Effector CD8-positive, alpha-beta T cell (primary cell): Measurements from ENCODE around the gene BACH2.
"Not testable (repeated sequence)": the region's sequence is repeated elsewhere in the genome, so short reads cannot be mapped to it uniquely, and the experiment has no call there.

Experiments used
- DNase-seq: peaks from one replicate; lab custom pipeline; 2025; lab: John Stamatoyannopoulos, UW

BACH2 gene

DNA sequence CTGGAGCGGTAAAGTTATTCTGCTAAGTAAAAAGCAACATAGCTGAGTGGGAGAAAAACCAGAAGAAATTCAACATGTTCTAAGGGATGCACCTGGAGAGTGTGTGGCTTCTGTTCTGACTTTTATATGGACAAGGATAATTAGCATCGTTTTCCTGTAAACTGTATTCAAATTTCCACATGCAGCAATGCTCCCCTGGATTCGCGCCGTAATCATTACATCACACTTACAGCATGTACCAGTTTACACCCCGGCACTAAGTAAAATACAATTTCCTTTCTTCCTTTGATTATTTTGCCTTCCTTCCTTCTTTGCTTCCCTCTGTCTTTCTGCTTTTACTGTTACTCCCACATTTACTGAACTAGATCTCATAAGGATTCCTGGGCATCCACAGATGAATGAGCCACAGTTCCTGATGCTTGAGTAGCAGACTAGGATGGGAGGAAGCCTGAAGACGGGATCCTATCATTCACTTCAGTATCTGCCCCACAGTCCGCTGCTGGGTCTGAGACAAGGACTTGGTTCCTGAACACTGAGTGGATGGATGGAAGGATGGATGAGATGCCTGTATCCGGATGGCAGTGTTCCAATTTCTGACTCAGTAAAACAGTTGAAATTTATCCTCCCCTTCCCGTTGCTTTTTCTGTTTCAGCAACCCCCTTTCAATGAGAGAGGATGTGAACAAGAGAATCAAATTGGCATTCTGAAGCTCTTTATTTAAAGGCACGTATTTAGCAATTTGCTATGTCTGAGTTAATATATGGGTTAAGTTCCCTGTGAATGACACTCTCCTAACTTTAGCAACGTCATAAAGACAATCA lies 227.7 kb downstream of the BACH2 start:
- no peak for DNase-seq

DNA sequence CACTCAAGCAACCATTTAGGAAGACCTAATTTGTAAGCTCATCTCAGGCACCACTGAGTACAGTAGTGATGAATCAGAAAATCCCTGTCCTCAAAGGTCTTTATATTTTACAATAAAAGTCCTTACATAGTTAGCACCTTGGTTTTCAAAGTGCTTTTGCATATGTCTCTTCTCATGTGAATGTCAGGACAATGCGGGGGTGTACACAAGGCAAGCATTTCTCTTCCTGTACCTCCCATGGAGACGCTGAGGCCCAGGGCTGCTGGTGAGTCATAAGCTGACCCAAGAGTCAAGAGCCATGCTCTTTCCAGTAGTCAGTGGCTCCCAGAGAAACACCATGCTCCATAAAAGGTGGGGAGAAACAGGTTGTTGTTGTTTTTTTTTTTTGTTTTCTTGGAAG lies 228.4 kb downstream of the BACH2 start:
- DNase-seq = no peak

DNA sequence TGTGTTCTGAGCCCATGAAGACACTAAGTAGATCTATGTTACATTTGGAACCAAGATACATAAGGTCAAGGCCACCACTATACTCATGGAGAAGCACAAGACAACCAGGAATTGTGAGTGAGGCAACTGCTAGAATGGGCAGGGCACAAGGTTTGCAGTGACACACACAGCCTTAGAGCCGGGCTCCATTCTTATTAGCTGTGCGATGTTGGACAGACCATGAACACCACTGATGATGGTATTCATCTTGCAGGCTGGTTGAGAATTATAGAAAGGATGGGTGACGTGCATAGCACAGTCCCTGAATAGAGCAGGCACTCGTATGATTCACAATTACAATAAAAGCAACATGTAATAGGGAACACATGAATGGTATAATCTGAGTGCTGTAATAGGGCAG lies 229.9 kb downstream of the BACH2 start:
- no peak for DNase-seq

DNA sequence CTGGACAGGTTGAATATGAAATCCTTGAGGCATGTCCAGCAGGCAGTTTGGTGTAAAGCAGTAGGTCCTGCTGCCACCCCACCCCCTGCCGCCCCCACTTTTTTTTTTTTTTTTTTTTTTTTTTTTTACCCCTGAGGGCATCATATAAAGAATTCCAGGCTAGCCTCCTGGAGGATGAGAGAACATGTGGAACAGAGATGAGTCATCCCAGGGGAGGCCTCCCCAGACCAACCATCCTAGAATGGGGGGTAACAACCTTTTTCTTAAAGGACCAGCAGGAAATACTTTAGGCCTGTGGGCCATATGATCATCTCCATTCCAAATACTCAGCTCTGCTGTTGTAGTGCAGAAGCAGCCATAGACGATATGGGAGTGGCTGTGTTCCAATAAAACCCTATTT lies 231.5 kb downstream of the BACH2 start:
- DNase-seq = no peak

DNA sequence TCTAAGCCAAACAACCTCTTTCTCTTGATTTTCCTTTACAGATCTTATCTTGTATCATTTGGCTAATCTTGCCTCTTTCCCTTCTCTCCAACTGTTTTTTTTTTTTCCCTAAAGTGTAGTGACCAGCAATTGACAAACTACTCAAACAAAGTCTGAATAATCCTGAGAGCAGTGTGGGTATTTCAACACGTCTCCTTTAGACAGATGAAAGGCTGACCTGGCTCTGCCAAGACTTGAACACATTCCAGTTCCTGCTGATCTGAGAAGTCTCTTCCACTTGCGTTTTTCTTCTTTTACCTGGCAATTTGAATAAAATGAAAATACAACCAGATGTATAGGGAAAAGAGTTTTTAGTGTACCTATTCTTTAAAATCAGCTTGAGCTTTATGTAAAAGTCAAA lies 234.0 kb downstream of the BACH2 start:
- no peak for DNase-seq

DNA sequence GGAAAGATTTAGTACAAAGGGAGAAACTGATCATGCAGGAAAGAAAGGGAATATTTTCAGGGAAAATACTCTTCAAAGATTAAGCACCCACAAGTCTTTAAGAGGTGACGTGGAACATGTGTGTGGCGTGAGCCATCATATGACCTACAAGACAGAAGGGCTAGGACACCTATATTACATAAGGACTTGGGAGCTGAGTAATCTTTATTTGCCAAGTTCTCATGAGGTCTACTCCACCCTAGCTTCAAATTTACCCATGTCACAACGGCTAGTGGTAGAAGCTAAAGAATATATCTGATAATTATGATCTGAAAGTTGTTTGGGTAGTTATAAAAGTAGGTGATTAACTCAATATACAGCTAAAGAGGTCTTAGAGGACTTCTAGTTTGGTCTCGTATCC lies 234.6 kb downstream of the BACH2 start:
- no peak for DNase-seq

DNA sequence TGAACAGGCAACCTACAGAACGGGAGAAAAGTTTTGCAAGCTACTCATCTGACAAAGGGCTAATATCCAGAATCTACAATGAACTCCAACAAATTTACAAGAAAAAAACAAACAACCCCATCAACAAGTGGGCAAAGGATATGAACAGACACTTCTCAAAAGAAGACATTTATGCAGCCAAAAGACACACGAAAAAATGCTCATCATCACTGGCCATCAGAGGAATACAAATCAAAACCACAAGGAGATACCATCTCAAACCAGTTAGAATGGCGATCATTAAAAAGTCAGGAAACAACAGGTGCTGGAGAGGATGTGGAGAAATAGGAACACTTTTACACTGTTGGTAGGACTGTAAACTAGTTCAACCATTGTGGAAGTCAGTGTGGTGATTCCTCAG lies 237.5 kb downstream of the BACH2 start:
- not testable (repeated sequence) for DNase-seq

DNA sequence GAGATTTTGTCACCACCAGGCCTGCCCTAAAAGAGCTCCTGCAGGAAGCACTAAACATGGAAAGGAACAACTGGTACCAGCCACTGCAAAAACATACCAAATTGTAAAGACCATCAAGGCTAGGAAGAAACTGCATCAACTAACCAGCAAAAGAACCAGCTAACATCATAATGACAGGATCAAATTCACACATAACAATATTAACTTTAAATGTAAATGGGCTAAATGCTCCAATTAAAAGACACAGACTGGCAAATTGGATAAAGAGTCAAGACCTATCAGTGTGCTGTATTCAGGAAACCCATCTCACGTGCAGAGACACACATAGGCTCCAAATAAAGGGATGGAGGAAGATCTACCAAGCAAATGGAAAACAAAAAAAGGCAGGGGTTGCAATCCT lies 240.7 kb downstream of the BACH2 start:
- not testable (repeated sequence) for DNase-seq

DNA sequence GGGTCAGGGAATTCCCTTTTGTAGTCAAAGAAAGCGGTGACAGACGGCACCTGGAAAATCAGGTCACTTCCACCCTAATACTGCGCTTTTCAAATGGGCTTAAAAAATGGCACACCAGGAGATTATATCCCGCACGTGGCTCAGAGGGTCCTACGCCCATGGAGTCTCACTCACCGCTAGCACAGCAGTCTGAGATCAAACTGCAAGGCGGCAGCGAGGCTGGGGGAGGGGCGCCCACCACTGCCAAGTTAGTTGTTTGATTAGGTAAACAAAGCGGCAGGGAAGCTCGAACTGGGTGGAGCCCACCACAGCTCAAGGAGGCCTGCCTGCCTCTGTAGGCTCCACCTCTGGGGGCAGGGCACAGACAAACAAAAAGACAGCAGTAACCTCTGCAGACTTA lies 242.4 kb downstream of the BACH2 start:
- not testable (repeated sequence) for DNase-seq

DNA sequence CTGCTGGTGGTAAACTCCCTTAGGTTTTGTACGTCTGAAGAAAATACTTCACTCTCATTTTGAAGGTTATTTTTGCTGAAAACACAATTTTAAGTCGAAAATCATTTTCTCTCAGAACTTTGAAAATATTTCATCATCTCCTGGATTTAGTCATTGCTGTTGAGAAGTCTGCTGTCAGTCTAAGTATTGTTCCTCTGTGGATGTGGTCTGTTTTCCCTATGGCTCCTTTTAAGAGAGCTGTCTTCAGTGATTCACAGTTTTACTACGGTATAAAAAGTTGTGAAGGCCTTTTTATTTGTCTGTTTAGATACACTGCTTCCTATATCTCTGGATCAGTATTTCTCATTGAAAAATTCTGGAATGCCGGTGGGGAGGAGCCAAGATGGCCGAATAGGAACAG lies 243.0 kb downstream of the BACH2 start:
- DNase-seq = no peak

DNA sequence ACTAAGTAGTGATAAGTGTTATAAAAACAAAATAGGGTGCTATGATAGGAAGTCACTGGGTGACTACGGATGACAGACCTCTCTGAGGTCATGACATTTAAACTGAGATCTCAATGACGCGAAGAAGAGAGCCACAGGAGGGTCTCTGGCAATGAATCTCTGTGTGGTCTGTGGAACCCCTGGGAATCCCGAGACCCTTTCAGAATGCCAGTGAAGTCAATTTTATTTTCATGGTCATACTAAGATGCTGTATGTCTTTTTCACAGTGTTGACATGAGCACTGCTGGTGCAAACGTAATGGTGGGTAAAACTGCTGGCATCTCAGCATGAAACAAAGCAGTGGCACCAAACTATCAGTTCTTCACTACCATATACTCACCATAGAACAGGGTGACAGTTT lies 247.3 kb downstream of the BACH2 start:
- no peak for DNase-seq

DNA sequence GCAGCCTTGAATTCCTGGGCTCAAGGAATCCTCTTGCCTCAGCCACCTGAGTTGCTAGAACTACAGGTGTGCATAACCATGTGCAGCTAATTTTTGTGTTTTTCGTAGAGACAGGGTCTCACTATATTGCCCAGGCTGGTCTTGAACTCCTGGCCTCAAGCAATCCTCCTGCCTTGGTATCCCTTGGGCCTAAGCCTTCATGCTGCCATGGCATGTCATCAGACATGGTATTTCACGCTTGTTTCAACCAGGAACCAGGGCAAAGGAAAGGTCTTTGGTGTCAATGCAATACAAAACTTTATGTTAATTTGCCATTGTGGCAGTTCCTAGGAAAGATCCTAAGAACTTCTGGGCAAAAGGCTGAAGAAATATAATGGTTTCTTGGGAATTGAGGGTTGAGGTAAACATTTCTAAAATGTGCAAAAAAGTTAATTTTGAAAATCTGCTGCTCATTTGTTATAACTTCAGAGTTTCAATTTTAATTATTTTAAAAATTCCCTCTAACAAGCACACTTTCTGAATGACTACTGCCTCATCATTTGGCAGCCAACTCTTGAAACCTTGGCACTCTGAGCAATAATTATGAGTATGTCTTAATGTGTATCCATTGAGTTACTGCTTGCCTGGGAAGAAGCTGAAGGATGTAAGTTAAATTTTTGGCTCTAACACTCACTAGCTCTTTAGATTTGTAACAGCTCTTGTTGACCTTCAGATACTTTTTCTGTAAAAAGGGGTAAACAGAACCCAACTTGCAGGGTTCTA lies 248.3 kb downstream of the BACH2 start:
- no peak for DNase-seq

DNA sequence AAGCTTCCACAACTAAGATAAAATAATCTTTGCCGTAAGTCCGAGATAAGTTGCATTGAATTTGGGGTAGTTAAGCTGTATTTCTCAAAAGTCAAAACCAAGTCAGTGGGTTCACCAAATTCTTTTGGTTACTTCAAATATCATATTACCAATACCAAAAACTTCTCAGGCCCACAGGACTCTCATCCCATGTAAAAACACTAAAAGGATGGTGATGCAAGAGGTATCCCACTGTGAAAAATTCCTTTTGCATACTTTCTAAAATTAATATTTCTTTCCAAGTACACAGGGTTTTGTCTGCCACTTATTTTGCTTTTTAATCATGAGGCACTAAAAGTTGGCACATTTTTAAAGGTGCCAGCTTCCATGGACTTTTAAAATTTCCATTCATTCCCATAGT lies 251.1 kb downstream of the BACH2 start:
- DNase-seq = no peak

DNA sequence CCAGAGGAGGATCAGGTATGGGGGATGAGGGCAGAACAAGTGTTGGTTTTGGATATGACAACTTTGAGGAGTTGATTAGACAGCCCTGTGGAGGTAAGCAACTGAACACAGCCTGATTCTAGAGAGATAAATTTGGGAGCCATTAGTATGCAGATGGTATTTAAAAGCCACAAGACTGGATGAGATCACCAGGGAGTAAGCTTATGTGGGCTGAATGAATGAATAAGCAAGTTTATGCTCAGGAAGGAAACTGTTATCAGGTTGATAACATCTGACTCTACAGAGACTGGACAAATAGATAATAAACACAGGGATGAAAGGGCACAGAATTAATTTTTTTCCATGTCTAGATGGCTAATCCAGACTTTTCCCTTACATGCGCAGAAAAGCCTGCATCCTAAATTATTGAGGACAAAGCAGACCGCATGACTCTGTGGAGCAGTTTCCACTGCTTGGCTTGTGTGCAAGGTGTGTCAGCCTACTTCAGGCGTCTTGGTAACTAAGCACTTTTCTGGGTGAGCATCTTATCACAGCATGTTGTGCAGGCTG lies 251.7 kb downstream of the BACH2 start:
- DNase-seq = no peak

DNA sequence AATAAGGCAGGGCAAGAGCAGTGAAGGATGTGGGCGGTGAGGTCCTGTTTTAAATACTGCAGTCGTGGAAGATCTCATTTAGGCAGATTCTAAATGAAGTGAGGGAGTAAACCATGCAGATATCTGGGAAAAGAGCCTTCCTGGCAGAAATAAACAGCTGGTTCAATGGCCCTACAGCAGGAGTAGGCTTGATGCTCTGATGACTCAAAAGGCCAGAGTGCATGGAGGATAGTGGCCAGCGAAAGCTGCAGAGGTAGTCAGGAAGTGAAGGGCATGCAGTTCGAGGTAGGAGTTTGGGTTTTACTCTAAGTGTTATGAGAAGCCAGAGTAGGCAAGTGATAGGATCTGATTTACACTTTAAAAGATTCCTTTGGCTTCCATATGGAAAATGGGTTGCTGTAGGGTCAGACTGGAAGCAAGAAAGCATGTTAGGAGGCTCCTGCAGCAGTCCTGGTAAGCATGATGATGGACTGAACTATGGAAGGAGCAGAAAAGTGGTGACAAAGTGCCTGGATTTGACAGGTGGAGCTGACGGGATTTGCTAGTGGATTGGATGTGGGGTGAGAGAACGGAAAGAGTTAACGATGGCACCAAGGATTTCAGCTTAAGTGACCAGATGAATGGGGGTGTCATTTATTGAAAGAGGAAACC lies 252.3 kb downstream of the BACH2 start:
- no peak for DNase-seq

DNA sequence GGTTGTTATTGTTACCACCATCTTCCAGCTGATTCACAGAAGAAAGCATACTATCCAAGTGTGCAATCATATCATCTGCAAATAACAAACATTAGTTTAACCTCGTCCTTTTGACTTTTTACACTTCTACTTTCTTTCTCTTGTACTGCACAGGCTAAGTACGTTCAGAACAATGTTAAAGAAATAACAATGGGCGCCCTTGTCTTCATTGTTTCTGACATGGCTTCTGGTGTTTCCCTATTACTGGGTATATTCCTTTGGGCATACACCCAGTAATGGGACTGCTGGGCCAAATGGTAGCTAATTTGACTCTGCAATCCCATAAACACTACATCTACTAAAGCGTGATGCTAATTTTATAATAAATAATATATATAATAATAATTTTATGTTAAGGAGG lies 255.7 kb downstream of the BACH2 start:
- no peak for DNase-seq

DNA sequence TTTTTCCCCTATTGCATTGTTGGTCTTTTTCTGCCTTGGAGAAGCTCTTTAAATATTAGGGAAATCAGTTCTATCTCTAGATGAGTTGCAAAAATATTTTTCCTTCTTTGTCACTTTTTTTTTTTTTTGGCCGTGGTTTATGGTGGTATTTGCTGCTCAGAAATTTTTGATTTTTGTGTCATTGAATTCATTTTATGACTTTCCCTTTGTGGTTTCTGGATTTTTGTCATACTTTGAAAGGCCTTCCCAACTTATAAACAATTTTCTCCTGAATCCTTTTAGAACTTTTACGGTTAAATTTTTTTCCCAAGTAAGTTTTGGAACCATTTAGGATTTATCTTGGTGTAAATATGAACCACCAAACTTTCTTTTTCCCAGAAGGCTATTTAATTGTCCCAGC lies 256.7 kb downstream of the BACH2 start:
- DNase-seq = no peak

DNA sequence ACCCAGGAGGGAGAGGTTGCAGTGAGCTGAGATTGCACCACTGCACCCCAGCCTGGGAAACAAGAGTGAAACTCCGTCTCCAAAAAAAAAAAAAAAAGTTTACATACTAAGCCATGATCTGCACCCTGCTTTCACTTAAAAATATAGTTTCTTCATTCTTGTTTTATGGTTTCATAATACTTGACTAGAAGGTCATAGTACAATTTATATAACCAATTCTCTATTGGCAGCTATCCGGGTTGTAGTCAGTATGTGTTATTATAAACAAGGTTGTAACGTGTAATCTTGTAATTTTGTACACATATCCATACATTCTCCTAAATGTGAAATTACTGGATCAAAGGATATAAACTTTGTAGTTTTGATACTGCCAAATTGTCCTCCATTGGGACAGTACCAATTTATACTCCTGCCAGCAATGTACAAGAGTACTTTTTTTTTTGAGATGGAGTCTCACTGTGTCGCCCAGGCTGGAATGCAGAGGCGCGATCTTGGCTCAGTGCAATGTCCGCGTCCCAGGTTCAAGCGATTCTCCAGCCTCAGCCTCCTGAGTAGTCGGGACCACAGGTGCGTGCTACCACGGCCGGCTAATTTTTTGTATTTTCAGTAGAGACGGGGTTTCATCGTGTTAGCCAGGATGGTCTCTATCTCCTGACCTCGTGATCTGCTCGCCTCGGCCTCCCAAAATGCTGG lies 257.5 kb downstream of the BACH2 start:
- no peak for DNase-seq

DNA sequence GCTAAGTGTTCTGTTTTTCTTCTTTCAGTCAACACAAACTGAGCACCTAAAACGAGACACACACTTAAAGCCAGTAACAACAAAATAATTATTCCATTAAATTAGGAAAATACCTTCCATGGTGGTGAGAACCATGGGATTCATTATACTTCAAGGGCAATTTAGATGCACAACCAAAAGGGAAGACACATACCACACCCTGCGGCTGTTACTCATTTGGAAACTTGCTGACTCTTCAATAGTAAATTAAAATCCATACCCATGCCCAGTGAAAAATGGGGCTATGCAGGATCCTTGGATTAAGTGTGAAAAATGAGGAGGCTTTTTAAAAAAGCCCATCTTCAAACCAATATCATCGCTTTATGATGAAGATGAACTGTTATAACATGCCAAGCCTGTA lies 259.7 kb downstream of the BACH2 start:
- no peak for DNase-seq

DNA sequence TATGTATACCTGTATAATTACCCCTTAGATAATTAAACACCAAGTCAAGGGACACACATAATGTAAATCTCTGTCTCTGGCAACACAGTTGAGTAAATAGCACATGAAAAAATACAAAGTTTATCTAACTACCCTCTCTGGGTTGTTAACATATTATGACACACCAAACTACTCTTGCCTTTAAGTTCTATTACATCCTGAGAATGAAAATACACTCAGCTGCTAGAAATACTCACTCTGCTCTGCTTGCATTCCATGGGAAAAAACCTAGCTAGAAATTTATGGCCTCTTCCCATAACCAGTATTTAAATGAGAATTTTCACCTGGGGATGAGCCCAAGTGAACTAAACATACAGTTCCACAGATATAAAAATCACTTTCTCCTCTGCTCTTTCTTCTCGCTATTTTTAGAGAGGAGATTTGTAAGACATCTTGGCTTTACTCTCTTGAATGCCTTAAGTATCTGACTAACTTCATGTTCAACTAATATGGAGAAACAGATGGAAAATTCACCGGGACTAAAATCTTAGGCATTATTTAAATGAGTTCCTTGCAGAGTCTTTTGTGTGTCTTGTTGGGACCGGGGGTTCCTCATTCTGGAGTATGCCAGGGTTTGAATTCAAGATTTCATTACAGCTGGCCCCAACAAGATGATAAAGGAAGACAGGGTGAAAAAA lies 261.5 kb downstream of the BACH2 start:
- no peak for DNase-seq

DNA sequence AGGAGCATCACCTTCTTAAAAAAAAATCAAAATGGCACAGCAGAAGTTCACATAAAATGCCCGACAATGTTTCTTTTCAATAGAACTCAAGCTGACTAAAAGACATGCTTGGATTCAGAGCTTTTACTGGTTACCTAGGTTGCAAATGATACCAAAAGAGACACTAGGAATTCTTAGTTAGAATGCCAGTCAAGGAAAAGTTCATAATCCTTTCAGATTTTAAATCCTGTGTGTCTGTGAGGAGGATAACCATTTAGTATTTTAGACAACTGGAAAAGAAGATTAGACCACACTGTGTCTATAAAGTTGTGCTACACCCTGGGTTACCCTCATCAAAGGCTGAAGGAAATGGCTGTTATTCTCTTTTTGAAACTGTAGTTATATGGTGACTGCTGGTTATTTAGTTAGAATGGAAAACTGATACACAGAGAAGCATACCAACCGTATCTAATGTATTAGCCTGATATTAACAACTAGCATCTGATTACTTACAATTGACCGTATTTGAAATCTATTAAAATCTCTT lies 262.8 kb downstream of the BACH2 start:
- no peak for DNase-seq
